GM23248 (cell line): Measurements from ENCODE around the gene ITFG1.
"Not testable (repeated sequence)": the region's sequence is repeated elsewhere in the genome, so short reads cannot be mapped to it uniquely, and the experiment has no call there.

ENCODE experiments used
- EZH2 ChIP-seq: fragments of 200-600 bp; sonication (generic); IDR thresholded peaks from 2 replicates; pipeline ENCODE4 v1.6.1; 2018; ENCODE audit warnings: antibody characterized with exemption, mild to moderate bottlenecking; ENCODE audit not compliant: insufficient read depth, poor library complexity, severe bottlenecking
- EZH2phosphoT487 ChIP-seq: fragments of 200-600 bp; sonication (generic); IDR thresholded peaks from 2 replicates; pipeline ENCODE4 v1.6.1; 2018; ENCODE audit warnings: antibody characterized with exemption, moderate library complexity, mild to moderate bottlenecking, low read depth; ENCODE audit not compliant: insufficient read depth

DNA sequence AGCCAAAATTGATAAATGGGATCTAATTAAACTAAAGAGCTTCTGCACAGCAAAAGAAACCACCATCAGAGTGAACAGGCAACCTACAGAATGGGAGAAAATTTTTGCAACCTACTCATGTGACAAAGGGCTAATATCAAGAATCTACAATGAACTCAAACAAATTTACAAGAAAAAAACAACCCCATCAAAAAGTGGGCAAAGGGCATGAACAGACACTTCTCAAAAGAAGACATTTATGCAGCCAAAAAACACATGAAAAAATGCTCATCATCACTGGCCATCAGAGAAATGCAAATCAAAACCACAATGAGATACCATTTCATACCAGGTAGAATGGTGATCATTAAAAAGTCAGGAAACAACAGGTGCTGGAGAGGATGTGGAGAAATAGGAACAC lies 18.0 kb downstream of the ITFG1 start:
- not testable (repeated sequence) for TF ChIP-seq EZH2phosphoT487, EZH2
